KMS-11 (cell line): ENCODE measurements around the gene CPA4.

ENCODE experiments used
- H2AFZ ChIP-seq: fragments of 200-600 bp; sonication (generic); 2 replicates; pipeline ENCODE4 v1.6.1; 2016; ENCODE audit warnings: antibody characterized with exemption, mixed run types, low read depth
- H3K27ac ChIP-seq: fragments of 200-600 bp; sonication (generic); 2 replicates; pipeline ENCODE4 v1.6.1; 2016; ENCODE audit warnings: mild to moderate bottlenecking, mixed run types
- H3K27me3 ChIP-seq: fragments of 200-600 bp; sonication (generic); 2 replicates; pipeline ENCODE4 v1.6.1; 2017; ENCODE audit warnings: mild to moderate bottlenecking, low read depth, mixed run types, moderate library complexity; ENCODE audit not compliant: insufficient read depth
- H3K36me3 ChIP-seq: fragments of 200-600 bp; sonication (generic); 2 replicates; pipeline ENCODE4 v1.6.1; 2017; ENCODE audit warnings: mild to moderate bottlenecking, mixed run types; ENCODE audit not compliant: insufficient read depth
- H3K4me1 ChIP-seq: fragments of 200-600 bp; sonication (generic); 2 replicates; pipeline ENCODE4 v1.6.1; 2016; ENCODE audit warnings: mild to moderate bottlenecking, low read depth, mixed run types; ENCODE audit not compliant: poor library complexity, severe bottlenecking
- H3K4me2 ChIP-seq: fragments of 200-600 bp; sonication (generic); 2 replicates; pipeline ENCODE4 v1.7.0; 2016; ENCODE audit warnings: mild to moderate bottlenecking, mixed run types
- H3K4me3 ChIP-seq: fragments of 200-600 bp; sonication (generic); IDR thresholded peaks from 2 replicates; pipeline ENCODE4 v1.6.1; 2017; ENCODE audit warnings: low read depth, low read length, mixed read lengths; ENCODE audit not compliant: insufficient read depth
- H3K79me2 ChIP-seq: fragments of 200-600 bp; sonication (generic); 2 replicates; pipeline ENCODE4 v1.6.1; 2016; ENCODE audit warnings: low read depth, mixed run types; ENCODE audit not compliant: insufficient read depth
- H3K9ac ChIP-seq: fragments of 200-600 bp; sonication (generic); 2 replicates; pipeline ENCODE4 v1.6.1; 2016; ENCODE audit warnings: mild to moderate bottlenecking, mixed run types
- H4K20me1 ChIP-seq: fragments of 200-600 bp; sonication (generic); 2 replicates; pipeline ENCODE4 v1.6.1; 2016; ENCODE audit warnings: mild to moderate bottlenecking, mixed run types; ENCODE audit not compliant: insufficient read depth
- CTCF ChIP-seq: fragments of 200-600 bp; sonication (generic); conservative IDR thresholded peaks from 2 replicates; pipeline ENCODE4 v1.6.1; 2017; ENCODE audit warnings: low read depth, mild to moderate bottlenecking, antibody characterized with exemption, low read length, moderate library complexity, mixed read lengths

Gene CPA4

DNA sequence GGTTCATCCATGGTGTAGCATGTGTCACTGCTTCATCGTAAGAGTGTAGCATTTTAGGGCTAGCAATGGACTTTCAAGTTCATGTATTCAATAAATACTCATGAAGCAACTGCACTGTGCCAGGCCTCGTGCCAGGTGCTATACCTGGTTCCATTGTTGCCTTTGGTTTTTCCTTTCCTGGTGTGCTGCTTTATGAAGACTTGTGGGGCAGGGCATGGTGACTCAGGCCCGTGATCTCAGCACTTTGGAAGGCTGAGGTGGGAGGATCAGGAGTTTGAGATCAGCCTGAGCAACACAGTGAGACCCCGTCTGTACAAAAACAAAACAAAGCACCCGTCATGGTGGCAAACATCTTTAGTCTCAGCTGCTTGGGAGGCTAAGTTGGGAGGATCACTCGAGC lies 2.2 kb upstream of the CPA4 start:
- no peaks in the 10 kb centered on the region for H3K4me1 ChIP-seq

GRCh38 chr7:130293521-130293920 lies 560 bp downstream of the CPA4 start:
- H3K79me2 ChIP-seq, result no peaks in the 10 kb centered on the region
- no peak for TF ChIP-seq CTCF
- no peak overlapping the region for H3K27ac ChIP-seq
- H4K20me1 ChIP-seq, result no peaks in the 10 kb centered on the region
- H3K36me3 ChIP-seq, result no peaks in the 10 kb centered on the region
- H3K9ac ChIP-seq, result no peak overlapping the region
- no peak overlapping the region for H3K4me2 ChIP-seq
- H3K4me3 ChIP-seq, result no peak overlapping the region
- H3K27me3 ChIP-seq, result no peaks in the 10 kb centered on the region
- H2AFZ ChIP-seq, result no peak overlapping the region
- H3K4me1 ChIP-seq, result no peaks in the 10 kb centered on the region

More for the DNA sequence above, 2.2 kb upstream of the CPA4 start:
- H3K36me3 ChIP-seq, result no peaks in the 10 kb centered on the region
- no peak overlapping the region for H3K4me2 ChIP-seq
- no peak overlapping the region for H3K9ac ChIP-seq
- no peak overlapping the region for H2AFZ ChIP-seq
- no peak overlapping the region for H3K4me3 ChIP-seq
- no peaks in the 10 kb centered on the region for H3K79me2 ChIP-seq
- no peak for TF ChIP-seq CTCF
- H3K27me3 ChIP-seq, result no peaks in the 10 kb centered on the region
- no peak overlapping the region for H3K27ac ChIP-seq
- H4K20me1 ChIP-seq, result no peaks in the 10 kb centered on the region

GRCh38 chr7:130294314-130294713 lies 1.4 kb downstream of the CPA4 start:
- H3K4me2 ChIP-seq, result no peak overlapping the region
- no peaks in the 10 kb centered on the region for H3K79me2 ChIP-seq
- no peaks in the 10 kb centered on the region for H3K4me1 ChIP-seq
- H4K20me1 ChIP-seq, result no peaks in the 10 kb centered on the region
- no peaks in the 10 kb centered on the region for H3K36me3 ChIP-seq
- no peak for TF ChIP-seq CTCF
- no peak overlapping the region for H3K9ac ChIP-seq
- no peak overlapping the region for H3K27ac ChIP-seq
- no peak overlapping the region for H3K4me3 ChIP-seq
- H3K27me3 ChIP-seq, result no peaks in the 10 kb centered on the region
- no peak overlapping the region for H2AFZ ChIP-seq

GRCh38 chr7:130296221-130296951 lies 3.4 kb downstream of the CPA4 start:
- H3K4me1 ChIP-seq, result no peaks in the 10 kb centered on the region
- no peak overlapping the region for H2AFZ ChIP-seq
- H4K20me1 ChIP-seq, result no peaks in the 10 kb centered on the region
- H3K27ac ChIP-seq, result no peak overlapping the region
- no peaks in the 10 kb centered on the region for H3K36me3 ChIP-seq
- no peak overlapping the region for H3K9ac ChIP-seq
- H3K4me3 ChIP-seq, result no peak overlapping the region
- no peaks in the 10 kb centered on the region for H3K27me3 ChIP-seq
- no peak for TF ChIP-seq CTCF
- H3K4me2 ChIP-seq, result no peak overlapping the region
- H3K79me2 ChIP-seq, result no peaks in the 10 kb centered on the region
